HG02938 (cell line): ENCODE measurements around the gene MGAT4D.
"Not testable (repeated sequence)": the region's sequence is repeated elsewhere in the genome, so short reads cannot be mapped to it uniquely, and the experiment has no call there.

Experiments used
- ATAC-seq: cut with Tn5 transposase; IDR thresholded peaks from one replicate; pipeline ENCODE4 v1.9.1; 2021; ENCODE audit warnings: mild to moderate bottlenecking, moderate library complexity; ENCODE audit not compliant: unreplicated experiment

MGAT4D gene

DNA sequence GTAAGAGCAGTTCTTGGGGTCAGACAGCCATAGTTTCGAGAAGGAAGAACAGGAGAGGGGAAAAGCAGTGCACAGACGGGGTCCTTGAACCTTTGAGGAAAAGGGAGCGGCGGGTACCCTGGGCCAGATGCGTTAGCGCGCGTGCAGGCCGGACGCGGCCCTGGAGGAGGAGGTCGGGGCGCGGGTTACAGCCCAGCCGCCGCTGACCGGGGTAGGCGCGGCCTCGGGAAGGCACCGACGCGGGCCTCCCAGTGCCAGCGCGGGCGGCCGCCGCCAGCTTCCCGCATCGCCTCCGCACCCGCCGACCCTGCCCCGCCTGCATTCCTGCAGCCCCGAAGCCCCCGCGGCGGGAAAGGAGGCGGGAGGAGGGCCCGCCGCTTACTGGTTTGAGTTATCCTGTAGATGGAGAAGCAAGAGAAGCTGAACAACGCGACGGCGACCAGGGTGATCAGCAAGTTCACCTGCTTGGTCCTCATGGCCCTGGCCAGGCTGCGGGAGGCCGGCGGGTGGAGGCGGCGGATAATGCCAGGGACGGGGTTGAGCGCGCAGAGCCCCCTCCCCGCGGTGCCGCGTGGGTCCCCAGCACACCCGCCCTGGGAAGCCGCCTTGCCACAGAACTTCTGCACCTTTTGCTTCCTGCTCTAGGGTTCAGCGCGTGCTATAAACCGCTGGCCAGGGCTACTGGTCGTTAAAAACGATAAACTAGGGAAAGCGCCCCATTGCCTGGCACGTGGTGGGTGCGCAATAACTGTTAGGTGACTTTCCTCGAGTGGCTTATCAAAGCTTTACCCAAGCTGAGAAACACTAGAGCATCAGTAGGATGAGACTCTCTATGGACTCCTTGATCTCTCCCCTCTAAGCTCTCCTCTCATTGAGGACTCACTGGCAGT is at the start of gene MGAT4D:
MGAT4D (minus strand) TSS at position 547 of the 890 bp plus-strand sequence; CDS start at position 476, 71 bp downstream.
- no peak for ATAC-seq

DNA sequence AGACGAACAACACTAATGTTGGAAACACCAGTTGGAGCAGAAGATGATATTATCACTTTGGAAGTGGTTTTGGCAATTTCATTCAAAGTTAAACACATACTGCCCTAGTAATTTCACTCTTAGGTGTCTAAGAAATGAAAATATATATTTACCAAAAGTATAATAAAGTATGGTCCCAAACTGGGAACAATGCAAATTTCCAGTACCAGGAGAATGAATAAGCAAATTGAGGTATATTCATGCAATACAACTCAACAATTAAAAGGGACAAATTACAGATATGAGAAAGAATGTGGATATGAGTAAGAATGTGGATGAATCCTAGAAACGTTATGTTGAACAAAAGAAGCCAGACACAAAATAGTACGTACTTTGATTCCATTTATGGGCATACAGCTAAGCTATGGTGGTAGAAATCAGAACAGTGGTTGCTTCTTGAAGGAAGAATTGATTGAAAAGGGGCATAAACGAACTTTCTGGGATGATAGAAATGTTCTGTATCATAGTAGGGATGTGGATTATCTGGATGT is 35.9 kb upstream of the MGAT4D start:
- no peak for ATAC-seq

- no peak for ATAC-seq
These were observed 31.3 kb upstream of the MGAT4D start for GRCh38 chr4:140529434-140529833.

- peak; percentile 100 for ATAC-seq
These were observed 26.0 kb upstream of the MGAT4D start, which contains the start of gene ELMOD2 for GRCh38 chr4:140523857-140524742. ELMOD2 (plus strand) TSS chr4:140524168; CDS start chr4:140525429, 1,261 bp downstream.

- ATAC-seq: peak; percentile 21
These were observed 25.3 kb upstream of the MGAT4D start for GRCh38 chr4:140523370-140523856.

- no peak for ATAC-seq
These were observed 17.3 kb upstream of the MGAT4D start for GRCh38 chr4:140515423-140515822.

DNA sequence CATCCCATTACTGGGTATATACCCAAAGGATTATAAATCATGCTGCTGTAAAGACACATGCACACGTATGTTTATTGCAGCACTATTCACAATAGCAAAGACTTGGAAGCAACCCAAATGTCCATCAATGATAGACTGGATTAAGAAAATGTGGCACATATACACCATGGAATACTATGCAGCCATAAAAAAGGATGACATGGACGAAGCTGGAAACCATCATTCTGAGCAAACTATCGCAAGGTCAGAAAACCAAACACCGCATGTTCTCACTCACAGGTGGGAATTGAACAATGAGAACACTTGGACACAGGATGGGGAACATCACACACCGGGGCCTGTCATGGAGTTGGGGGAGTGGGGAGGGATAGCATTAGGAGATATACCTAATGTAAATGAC is 15.7 kb upstream of the MGAT4D start:
- ATAC-seq: not testable (repeated sequence)

- ATAC-seq: no peak
These were observed 6.2 kb upstream of the MGAT4D start for GRCh38 chr4:140504261-140504660.

- ATAC-seq: no peak
These were observed 1.3 kb upstream of the MGAT4D start for GRCh38 chr4:140499391-140499790.

- no peak for ATAC-seq
These were observed 717 bp downstream of the MGAT4D start for GRCh38 chr4:140497405-140497746.

DNA sequence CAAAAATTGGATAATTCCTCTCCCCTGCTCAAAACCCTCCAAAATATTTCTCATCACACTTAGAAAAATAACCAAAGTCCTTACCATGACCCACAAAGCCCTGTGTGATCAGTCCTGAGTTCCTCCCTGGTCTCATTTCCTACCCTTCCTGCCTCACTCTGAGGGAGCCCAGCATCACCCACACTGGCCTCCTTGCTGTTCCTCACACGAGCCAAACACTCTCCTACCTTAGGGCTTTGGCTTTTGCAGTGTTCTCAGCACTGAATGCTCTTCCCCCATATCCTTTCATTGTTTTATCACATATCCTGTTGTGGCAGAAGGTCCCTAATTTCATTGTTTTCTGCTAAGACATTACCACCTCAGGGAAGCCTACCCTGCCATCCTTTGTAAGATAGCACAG is 12.2 kb downstream of the MGAT4D start:
- ATAC-seq: no peak

DNA sequence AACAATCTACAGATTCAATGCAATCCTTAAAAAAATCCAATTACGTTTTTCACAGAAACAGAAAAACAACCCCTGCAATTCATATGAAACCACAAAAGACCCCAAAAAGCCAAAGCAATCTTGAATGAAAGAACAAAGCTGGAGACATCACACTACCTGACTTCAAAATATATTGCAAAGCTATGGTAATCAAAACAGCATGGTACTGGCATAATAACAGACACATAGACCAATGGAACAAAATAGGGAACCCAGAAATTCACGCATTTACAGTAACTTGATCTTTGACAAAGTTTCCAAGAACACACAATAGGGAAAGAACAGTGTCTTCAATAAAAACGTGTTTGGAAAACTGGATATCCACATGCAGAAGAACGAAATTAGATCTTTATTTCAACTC is 14.6 kb downstream of the MGAT4D start:
- ATAC-seq: no peak

DNA sequence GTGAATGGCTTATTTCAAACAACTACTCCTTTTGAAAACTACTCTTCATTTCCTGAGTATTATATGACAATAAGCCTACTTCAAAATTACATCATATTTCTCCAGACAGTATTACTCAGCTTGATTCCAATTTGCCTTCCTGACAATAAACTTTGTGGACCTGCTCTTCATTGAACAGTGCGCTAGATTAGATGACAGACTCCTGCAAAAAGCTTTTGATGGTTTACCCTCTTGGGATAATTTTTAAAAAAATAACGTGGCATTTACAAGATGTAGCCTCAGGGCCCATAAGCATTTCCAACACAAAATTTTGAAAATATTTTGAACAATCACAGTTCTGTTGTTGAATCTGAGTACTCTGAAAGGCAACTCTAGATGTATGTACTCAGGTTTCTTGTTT is 25.9 kb downstream of the MGAT4D start:
- ATAC-seq: no peak

DNA sequence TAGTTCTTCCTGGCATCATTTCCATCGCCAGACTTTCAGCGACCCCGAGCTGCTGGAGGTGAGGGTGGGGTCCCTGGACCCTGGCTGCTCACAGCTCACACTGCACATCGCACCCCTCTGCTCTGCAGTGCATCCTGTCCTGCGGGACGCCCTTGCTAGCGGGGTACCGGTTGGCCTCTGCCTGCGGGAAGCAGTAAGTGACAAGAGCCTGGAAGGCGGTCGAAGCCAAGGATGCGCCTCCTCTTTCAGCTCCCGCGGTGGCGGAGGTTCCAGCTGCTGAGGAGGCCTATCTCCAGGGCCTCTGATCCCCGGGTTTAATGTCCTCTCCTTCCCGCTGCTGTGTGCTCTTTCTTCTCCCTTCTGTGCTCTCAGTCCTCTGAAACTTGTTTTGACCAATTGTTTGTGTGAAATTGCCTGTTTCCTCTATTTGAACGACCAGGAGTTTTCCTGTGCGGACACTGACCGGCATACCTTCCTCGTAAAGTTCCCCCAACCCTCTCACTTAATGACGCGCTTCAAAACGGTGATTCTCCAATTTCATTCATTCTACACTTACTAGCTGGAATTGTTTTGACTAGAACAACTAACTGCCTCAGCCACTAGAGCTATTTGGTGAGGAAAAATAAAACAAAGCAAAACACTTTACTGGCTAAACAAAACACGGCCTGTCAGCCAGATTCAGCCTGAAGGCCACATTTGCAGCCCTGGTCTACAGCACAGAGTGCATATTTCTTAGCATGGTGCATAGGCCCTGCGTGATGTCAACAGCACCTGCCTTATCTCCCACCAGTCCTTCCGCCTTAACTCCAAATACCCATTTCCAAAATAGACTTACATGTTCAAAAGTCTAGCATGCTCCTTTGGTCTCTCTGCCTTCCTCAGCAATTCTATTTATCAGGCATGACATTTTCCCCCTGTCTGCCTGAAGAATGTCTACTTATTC is 28.0 kb downstream of the MGAT4D start:
- no peak for ATAC-seq

- ATAC-seq: no peak
These were observed 31.9 kb downstream of the MGAT4D start for GRCh38 chr4:140466146-140466545.

DNA sequence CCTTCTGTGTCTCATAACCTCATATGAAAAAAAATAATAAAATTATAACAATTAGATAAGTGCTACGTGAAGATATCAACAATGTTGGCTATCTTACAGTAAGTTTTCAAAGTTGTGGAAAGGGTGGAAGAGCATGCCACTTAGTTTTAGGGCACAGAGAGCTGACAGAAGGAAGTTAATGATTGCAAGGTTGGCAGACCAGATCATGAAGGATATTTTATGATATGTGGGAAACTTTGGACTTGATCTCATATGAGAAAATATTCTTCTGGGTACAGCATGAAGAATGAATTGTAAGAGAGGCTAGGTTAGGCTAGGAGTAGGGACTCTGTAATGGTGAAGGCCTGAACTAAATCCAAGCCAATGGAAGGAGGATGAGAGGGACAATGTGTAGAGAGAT is 34.5 kb downstream of the MGAT4D start:
- no peak for ATAC-seq

DNA sequence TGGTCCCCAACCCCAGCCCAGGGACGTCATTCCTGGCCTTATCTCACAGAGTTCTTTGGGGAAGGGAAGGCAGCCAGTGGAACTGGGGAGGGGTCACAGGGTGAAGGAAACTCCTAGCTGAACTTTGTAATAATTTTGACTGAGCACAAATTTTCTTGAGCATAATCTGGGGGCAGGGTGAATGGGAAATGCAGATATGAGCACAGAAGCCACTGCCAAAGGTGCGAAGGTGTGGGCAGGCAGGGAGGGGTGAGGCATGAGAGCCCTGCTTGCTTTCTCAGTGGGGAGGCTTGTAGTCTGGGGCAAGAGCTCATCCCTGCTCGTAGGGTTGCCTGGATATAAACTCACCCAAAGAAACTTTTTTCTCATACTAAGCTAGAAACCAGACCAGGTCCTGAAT is 34.9 kb downstream of the MGAT4D start:
- ATAC-seq: no peak

GRCh38 chr4:140450352-140450751 is 47.7 kb downstream of the MGAT4D start:
- no peak for ATAC-seq

- ATAC-seq: no peak
These were observed 49.3 kb downstream of the MGAT4D start for GRCh38 chr4:140448830-140449229.

DNA sequence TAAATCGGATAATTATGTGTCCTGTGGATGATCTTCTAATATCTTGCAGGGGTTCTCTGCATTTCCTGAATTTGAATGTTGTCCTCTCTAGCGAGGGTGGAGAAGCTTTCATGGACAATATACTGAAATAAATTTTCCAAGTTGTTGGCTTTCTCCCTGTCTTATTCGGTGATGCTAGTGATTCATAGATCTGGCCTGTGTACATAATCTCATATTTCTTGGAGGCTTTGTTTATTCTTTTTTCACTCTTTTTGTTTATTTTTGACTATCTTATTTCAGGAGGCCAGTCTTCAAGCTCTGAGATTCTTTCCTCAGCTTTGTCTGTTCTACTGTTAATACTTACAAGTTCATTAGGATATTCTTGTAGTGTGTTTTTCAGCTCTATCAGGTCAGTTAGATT is 49.9 kb downstream of the MGAT4D start:
- no peak for ATAC-seq
